ENCODE data around the gene CNPY4.
A peak's percentile ranks its signal among the peaks of the same experiment; 100 is the strongest.

The CNPY4 gene

DNA sequence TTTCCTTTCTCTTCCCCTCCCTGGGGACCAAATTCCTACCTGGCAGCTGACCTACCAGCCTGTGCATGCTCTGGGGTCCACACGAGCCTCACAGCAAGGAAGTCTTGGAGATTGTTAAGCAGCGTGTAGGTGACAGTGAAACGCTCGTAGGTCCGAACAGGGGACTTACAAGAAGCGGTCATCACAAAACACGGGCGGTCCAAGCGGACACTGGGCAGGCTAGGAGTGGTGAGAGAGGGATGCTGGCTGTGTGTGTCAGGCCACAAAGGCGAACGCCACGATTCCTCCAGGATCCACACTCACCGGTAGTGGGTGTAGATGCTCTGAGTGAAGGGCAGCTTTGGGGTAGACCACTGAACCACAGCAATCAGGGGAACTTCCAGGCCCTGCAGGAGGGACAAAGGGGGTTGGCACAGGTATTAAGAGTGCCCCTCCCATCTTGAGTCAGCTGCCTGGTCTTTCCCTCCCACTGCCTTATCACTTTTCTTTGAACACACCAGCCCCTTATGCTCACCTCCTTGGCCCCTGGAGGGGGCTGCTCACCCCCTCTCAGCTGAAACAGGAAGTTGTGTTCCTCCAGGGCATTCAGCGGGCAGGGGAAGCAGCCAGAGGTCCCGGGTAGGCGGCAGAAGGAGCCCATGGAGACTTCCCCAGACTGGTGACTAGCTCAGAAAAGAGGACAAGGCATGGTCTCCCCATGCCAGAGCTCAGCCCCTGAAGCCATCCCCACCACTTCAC lies 37.1 kb downstream of the CNPY4 start:
- TF ChIP-seq, protein P1, sequence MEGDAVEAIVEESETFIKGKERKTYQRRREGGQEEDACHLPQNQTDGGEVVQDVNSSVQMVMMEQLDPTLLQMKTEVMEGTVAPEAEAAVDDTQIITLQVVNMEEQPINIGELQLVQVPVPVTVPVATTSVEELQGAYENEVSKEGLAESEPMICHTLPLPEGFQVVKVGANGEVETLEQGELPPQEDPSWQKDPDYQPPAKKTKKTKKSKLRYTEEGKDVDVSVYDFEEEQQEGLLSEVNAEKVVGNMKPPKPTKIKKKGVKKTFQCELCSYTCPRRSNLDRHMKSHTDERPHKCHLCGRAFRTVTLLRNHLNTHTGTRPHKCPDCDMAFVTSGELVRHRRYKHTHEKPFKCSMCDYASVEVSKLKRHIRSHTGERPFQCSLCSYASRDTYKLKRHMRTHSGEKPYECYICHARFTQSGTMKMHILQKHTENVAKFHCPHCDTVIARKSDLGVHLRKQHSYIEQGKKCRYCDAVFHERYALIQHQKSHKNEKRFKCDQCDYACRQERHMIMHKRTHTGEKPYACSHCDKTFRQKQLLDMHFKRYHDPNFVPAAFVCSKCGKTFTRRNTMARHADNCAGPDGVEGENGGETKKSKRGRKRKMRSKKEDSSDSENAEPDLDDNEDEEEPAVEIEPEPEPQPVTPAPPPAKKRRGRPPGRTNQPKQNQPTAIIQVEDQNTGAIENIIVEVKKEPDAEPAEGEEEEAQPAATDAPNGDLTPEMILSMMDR (IDR thresholded peaks at IDR 0.05; ENCODE audit: poor library complexity, severe bottlenecking): no peak
- Histone ChIP-seq H3K4me1 (ENCODE audit: insufficient read depth, poor library complexity, severe bottlenecking) (no peaks in the 10 kb centered on the region), H3K9me3 (ENCODE audit: severe bottlenecking) (no peaks in the 10 kb centered on the region), H3K4me3 (ENCODE audit: severe bottlenecking) (no peak overlapping the region), H3K27ac (ENCODE audit: poor library complexity, severe bottlenecking) (peak overlapping the region; percentile 71), H3K27me3 (ENCODE audit: insufficient read depth, poor library complexity, severe bottlenecking) (no peaks in the 10 kb centered on the region), H3K36me3 (ENCODE audit: low read depth) (peaks cover 42% of the 10 kb centered on the region)
- ATAC-seq (ENCODE audit: low read depth): no peak
- DNase-seq (ENCODE audit: low spot score): no peak

DNA sequence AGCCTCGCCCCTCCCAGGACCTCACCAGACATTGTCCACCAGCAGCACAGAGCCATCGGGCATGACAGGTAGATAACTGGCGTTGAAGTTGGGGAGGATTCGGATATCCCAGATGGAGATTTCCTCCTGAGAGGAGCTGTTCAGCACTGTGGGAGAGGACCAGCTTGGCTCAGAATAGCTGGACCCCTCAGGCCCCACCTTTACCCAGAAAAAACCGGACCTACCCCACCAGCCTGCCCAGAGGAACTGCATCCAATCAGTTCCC lies 37.6 kb downstream of the CNPY4 start:
- ATAC-seq (ENCODE audit: low read depth) (no peak), DNase-seq (ENCODE audit: low spot score) (no peak)
- Histone ChIP-seq H3K27ac (ENCODE audit: poor library complexity, severe bottlenecking) (peak overlapping the region; percentile 71), H3K4me3 (ENCODE audit: severe bottlenecking) (no peak overlapping the region), H3K9me3 (ENCODE audit: severe bottlenecking) (no peaks in the 10 kb centered on the region), H3K36me3 (ENCODE audit: low read depth) (peaks cover 41% of the 10 kb centered on the region), H3K4me1 (ENCODE audit: insufficient read depth, poor library complexity, severe bottlenecking) (no peaks in the 10 kb centered on the region), H3K27me3 (ENCODE audit: insufficient read depth, poor library complexity, severe bottlenecking) (no peaks in the 10 kb centered on the region)
- TF ChIP-seq, protein P1 (IDR thresholded peaks at IDR 0.05; ENCODE audit: poor library complexity, severe bottlenecking): no peak

GRCh38 chr7:100157334-100158228 lies 38.1 kb downstream of the CNPY4 start:
- DNase-seq (ENCODE audit: low spot score): no peak
- peak; percentile 69 for ATAC-seq (ENCODE audit: low read depth)
- Histone ChIP-seq H3K27ac (ENCODE audit: poor library complexity, severe bottlenecking) (peak overlapping the region; percentile 71), H3K9me3 (ENCODE audit: severe bottlenecking) (no peaks in the 10 kb centered on the region), H3K27me3 (ENCODE audit: insufficient read depth, poor library complexity, severe bottlenecking) (no peaks in the 10 kb centered on the region), H3K4me3 (ENCODE audit: severe bottlenecking) (peak overlapping the region; percentile 93), H3K4me1 (ENCODE audit: insufficient read depth, poor library complexity, severe bottlenecking) (no peaks in the 10 kb centered on the region), H3K36me3 (ENCODE audit: low read depth) (peaks cover 35% of the 10 kb centered on the region)
- TF ChIP-seq, protein P1 (IDR thresholded peaks at IDR 0.05; ENCODE audit: poor library complexity, severe bottlenecking): peak; percentile 14

DNA sequence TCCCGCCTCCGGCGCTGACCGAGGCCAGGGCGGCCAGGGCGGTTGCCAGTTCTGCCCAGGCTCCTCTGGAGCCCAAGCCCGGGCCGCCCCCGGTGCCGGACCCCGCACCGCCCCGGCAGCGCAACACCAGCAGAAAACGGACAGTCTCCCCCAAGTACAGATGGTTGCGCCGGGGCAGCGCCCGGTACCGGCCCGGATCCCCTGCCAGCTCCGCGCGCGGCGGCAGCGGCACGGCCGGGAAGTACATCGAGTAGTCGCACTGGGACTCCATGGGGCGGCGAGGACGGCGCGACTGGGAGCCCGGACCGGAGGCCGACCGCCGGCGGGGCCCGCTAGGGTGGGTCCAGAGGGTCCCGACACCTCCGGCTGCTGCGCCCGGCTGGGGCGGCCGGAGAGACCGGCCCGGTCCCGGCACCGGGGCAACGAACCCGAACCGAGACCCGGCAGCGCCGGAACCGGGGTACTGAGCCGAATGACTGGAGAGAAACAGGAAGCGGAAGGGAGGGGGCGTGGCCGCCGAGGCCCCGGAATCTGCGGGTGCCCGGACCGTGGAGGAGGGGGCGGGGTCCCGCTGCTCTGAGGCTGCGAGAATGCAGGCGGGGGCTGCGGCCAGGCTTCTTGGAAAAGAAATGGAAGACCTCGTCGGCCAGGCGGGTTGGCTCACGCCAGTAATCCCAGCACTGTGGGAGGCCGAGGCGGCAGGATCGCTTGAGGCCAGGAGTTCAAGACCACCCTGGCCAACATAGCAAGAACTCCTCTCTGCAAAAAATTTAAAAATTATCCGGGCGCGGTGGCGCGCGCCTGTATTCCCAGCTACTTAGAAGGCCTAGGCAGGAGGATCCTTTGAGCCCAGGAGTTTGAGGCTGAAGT lies 39.0 kb downstream of the CNPY4 start, which contains the start of gene TRAPPC14:
TRAPPC14 (minus strand) TSS at position 495 of the 870 bp plus-strand sequence; CDS start at position 271, 224 bp downstream.
- Histone ChIP-seq H3K27ac (ENCODE audit: poor library complexity, severe bottlenecking) (peak within 1 kb of the TSS; percentile 71), H3K36me3 (ENCODE audit: low read depth) (peaks cover 29% of the 10 kb centered on the region), H3K4me1 (ENCODE audit: insufficient read depth, poor library complexity, severe bottlenecking) (peaks cover 4% of the 10 kb centered on the region), H3K4me3 (ENCODE audit: severe bottlenecking) (peak within 1 kb of the TSS; percentile 93), H3K9me3 (ENCODE audit: severe bottlenecking) (no peaks in the 10 kb centered on the region), H3K27me3 (ENCODE audit: insufficient read depth, poor library complexity, severe bottlenecking) (no peaks in the 10 kb centered on the region)
- TF ChIP-seq, protein P1 (IDR thresholded peaks at IDR 0.05; ENCODE audit: poor library complexity, severe bottlenecking): no peak
- ATAC-seq (ENCODE audit: low read depth) (peak; percentile 71), DNase-seq (ENCODE audit: low spot score) (peak; percentile 93)

All from RWPE2 (cell line).